Measurements from ENCODE around the gene NEURL1.
A peak's percentile ranks its signal among the peaks of the same experiment; 100 is the strongest.

The NEURL1 gene, protein sequence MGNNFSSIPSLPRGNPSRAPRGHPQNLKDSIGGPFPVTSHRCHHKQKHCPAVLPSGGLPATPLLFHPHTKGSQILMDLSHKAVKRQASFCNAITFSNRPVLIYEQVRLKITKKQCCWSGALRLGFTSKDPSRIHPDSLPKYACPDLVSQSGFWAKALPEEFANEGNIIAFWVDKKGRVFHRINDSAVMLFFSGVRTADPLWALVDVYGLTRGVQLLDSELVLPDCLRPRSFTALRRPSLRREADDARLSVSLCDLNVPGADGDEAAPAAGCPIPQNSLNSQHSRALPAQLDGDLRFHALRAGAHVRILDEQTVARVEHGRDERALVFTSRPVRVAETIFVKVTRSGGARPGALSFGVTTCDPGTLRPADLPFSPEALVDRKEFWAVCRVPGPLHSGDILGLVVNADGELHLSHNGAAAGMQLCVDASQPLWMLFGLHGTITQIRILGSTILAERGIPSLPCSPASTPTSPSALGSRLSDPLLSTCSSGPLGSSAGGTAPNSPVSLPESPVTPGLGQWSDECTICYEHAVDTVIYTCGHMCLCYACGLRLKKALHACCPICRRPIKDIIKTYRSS

DNA sequence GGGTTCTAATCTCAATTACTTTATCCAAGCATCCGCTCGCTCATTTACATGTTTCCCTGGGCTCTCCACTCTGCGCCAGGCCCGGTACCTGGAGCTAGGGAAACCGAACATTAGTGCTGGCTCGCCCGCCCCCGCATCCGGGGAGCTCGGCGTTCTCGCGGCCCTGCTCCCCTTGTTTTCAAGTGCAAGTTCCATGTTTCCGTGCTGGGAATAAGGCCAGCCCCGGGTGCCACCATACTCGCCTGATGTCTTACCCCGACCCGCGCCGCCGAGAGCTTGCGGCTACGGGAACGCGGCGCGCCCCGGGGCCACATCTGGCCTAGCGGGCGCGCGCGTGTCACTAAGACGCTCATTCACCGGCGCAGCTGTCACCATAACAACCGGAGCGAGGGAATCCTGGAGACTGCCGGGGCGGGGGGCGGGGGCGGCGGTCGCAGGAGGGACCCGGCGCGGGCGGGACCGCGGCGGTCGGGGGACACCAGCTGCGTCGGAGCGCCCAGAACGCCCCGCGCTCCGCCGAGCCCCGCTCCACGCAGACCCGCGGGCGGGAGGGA is at the start of gene NEURL1:
TSS of gene NEURL1 (plus strand) at position 344 of the 554 bp plus-strand sequence. CDS start 683 bp downstream, outside the sequence.
- in situ Hi-C loops (cut with HindIII; ENCODE audit: low pct_unique_long_range_greater_than_20kb, low sequenced_read_pairs): no loop called here
- no peak for TF ChIP-seq JUND (IDR thresholded peaks at IDR 0.05; ENCODE audit: low read depth)
- no peak for DNase-seq (ENCODE audit: low read depth in 1 of 2, low spot score in 1 of 2)

DNA sequence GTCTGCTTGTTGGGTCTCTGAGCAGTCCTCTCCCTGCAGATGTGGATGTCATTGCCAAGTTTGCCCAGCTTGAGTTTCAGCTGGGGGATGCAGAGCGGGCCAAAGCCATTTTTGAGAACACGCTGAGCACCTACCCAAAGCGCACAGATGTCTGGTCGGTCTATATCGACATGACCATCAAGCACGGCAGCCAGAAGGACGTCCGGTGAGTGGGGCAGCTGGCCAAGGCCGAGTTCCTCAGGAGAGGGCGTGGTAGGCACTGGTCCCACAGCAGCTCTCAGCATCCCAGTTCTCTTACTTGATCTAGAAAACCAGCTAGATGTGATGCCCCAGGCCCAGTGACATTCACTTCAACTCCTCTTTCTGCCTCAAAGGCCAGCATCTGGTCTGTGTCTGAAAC is 49.0 kb upstream of the NEURL1 start:
- TF ChIP-seq JUND (IDR thresholded peaks at IDR 0.05; ENCODE audit: low read depth): no peak
- in situ Hi-C loops (cut with HindIII; ENCODE audit: low pct_unique_long_range_greater_than_20kb, low sequenced_read_pairs): no loop called here
- DNase-seq (ENCODE audit: low read depth in 1 of 2, low spot score in 1 of 2): no peak

DNA sequence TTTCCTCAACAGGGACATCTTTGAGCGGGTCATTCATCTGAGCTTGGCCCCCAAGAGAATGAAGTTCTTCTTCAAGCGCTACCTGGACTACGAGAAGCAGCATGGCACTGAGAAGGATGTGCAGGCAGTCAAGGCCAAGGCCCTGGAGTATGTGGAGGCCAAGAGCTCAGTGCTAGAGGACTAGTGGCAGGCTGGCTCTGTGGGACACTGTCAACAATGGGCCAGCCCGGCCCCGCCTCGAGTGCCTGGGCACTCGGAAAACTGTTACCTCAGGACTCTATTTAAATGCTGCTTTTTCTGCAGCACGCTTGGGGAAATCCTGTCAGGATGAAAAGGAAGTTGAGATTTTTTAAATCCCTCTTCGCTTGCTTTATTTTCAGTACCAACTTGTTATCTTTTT is 48.1 kb upstream of the NEURL1 start:
- DNase-seq (ENCODE audit: low read depth in 1 of 2, low spot score in 1 of 2): no peak
- TF ChIP-seq JUND (IDR thresholded peaks at IDR 0.05; ENCODE audit: low read depth): no peak
- in situ Hi-C loops (cut with HindIII; ENCODE audit: low pct_unique_long_range_greater_than_20kb, low sequenced_read_pairs): no loop called here

DNA sequence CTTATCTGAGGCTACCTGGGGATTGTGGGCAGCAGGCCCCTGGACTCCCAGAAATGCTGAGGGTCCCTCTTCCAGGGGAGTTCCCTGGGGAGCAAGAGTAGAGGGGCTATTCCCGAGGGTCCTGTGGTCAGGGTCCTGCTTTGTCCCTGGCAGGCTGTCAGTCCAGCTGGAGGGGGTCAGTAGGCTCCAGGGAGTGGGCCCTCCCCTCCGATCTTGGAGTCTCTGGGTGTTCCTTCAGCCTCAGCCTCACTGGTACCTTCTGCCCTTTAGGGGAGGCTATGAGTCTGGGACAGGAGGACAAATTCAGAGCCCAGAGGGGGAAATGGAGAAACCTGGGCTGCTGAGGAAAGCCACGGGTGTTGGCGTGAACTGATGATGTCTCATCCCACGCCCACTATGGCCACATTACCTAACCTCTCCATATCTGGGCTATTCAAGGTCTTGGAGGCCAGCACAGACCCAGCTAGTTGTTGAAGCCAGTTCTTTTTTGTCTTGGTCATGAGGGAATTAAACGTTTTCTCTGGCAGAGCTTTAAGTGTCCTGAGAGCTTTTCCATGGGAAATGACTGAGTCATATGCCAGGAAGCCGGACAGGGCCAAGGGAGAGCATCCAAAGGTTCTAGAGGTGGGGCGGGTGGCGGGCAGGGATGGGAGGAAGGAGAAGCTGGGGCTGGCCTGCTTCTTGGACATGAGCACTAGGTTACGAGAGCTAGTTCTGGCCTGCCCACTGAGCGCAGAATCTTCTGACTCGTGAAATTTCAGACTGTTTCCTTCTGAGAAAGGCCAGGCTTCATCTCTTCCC is 47.5 kb upstream of the NEURL1 start:
- in situ Hi-C loops (cut with HindIII; ENCODE audit: low pct_unique_long_range_greater_than_20kb, low sequenced_read_pairs): no loop called here
- no peak for TF ChIP-seq JUND (IDR thresholded peaks at IDR 0.05; ENCODE audit: low read depth)

DNA sequence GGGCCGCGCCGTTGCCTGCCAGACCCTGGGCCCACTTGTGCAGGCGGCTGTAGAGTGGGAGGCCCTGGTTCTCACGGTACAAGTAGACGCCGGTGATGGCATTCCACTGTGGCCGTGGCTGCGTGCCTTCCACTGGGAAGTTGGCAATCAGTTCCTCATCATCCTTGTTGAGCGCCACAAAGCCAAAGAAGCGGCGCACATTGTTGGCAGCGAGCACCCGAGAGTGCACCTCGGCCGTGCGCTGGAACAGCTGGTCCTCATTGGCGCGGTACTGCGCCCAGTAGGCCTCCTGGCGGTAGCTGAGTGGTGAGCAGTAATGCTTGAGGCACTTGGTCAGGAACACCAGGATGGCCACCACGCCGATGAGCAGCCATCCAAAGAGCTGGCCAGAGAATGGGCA is 46.3 kb upstream of the NEURL1 start:
- no peak for DNase-seq (ENCODE audit: low read depth in 1 of 2, low spot score in 1 of 2)
- no peak for TF ChIP-seq JUND (IDR thresholded peaks at IDR 0.05; ENCODE audit: low read depth)
- in situ Hi-C loops (cut with HindIII; ENCODE audit: low pct_unique_long_range_greater_than_20kb, low sequenced_read_pairs): no loop called here

More for the DNA sequence above, 47.5 kb upstream of the NEURL1 start:
- DNase-seq (ENCODE audit: low read depth in 1 of 2, low spot score in 1 of 2): no peak

DNA sequence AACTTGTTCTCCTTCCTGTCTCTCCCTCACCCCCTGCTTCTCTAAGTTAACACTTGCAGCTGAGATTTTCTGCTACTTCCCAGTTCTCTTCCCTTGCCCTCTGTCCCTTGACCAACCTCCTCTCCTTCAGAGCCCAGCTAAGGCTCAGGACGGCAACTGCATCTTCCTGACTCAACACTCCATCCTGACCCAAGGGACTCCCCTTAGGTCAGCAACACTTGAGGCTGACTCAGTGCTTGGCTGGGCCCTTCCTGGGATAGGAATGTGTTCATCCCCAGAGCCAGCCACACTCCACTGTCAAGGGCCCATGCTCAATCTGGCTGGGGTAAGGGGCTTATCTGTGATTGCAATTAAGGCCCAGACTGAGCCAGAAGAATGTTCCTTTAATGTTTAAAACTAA is 44.8 kb upstream of the NEURL1 start:
- DNase-seq (ENCODE audit: low read depth in 1 of 2, low spot score in 1 of 2): no peak
- TF ChIP-seq JUND (IDR thresholded peaks at IDR 0.05; ENCODE audit: low read depth): no peak
- in situ Hi-C loops (cut with HindIII; ENCODE audit: low pct_unique_long_range_greater_than_20kb, low sequenced_read_pairs): no loop called here

DNA sequence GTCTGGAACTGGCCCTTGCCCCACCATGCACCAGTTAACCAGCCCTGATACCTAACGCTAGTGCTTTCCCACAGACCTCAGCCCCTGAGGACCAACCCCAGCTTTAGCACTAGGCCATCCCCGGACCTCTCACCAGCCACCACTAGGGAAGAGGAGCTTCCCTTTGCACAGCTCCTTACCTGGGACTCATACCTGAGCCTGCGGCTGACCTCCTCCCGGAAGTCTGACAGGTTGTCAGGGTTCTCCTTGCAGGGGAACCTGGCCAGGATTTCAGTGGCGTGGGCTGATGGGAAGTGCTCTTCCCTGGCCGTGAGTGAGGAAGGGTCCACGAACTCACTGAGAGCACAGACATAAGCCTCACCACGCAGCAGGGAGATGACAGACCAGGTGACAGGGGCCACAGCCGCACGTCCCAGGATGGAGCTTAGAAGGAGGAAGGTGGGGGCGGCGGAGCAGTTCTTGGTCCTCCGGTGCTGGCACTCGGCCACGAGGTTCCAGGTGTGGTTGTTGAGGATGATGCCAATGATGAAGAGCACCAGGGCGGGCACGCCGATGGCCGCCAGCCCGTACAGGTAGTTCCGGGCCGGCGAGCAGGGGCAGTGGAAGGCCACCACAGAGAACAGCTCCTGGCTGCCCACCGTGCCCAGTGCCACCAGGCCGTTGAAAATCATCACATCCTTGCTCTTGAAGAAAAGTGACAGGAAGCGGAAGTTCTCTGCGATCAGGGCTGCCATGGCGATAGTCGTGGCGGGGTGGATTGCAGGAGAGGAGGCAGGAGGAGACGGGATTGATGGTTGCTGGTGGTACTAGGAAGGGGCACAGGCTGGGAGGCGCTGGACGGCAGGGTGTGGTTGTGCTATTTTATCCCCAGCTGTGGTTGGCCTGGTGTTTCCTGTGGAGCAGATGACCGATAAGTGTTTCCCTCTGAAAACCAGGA is 44.0 kb upstream of the NEURL1 start:
- no peak for DNase-seq (ENCODE audit: low read depth in 1 of 2, low spot score in 1 of 2)
- TF ChIP-seq JUND (IDR thresholded peaks at IDR 0.05; ENCODE audit: low read depth): no peak
- in situ Hi-C loops (cut with HindIII; ENCODE audit: low pct_unique_long_range_greater_than_20kb, low sequenced_read_pairs): no loop called here

DNA sequence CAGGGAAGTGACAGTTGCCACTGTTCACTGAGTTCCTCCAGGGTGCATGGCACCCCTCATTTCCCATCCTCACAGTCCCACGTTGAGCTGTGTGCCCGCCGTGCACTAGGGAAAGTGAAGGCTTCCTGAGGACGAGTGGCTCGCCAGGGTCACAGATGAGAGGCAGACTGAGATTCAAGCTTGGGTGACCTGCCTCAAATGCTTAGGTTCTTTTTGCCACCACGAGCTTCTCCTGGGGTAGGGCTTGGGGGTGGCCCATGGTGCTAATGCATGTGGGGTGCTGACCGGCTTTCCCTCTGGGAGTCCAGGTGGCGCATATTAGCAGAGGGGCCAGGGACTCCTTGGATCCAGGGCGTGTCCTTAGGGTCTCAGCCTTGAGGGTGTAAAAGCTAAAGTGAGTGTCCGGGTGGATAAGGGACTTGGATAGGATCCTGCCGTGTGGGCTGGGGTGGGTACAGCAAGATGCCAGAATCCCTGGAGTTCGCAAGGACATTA is 43.3 kb upstream of the NEURL1 start:
- in situ Hi-C loops (cut with HindIII; ENCODE audit: low pct_unique_long_range_greater_than_20kb, low sequenced_read_pairs): no loop called here
- no peak for DNase-seq (ENCODE audit: low read depth in 1 of 2, low spot score in 1 of 2)
- no peak for TF ChIP-seq JUND (IDR thresholded peaks at IDR 0.05; ENCODE audit: low read depth)

DNA sequence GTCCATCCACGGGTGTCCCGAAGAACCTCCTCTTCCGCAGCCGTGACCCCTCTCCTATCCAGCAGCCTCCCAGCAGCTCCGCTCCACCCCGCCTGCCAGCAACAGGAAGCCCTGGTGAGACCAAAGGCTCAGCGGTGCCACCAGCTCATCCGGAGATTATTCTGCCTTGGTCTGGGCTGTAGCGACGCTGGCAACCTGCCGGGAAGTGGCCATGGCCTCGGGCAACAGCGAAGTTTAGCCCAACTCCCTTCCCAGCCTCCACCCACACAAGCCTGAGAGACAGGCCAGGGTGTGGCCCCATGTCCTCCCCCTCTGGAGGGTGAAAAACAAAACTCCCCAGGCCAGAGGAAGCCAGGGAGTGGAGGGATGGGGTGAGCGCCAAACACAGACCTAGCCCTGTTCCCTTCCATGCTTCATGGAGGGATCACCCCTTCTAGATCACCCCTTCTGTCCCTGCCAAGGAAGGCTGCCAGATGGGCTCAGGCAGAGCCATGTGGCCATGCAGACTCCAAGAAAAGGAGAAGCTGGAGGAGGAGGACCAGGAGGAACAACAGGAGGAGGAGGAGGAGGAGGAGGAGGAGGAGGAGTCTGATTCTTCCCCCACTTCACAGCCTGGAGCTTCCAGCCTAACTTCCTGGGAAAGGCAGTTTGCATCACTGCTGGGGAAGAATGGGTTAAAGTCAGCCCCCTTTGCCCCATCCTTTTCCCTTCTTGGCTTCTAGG is 42.3 kb upstream of the NEURL1 start:
- in situ Hi-C loops (cut with HindIII; ENCODE audit: low pct_unique_long_range_greater_than_20kb, low sequenced_read_pairs): no loop called here
- TF ChIP-seq JUND (IDR thresholded peaks at IDR 0.05; ENCODE audit: low read depth): no peak
- peak; percentile 25 to 33 for DNase-seq (ENCODE audit: low read depth in 1 of 2, low spot score in 1 of 2)

DNA sequence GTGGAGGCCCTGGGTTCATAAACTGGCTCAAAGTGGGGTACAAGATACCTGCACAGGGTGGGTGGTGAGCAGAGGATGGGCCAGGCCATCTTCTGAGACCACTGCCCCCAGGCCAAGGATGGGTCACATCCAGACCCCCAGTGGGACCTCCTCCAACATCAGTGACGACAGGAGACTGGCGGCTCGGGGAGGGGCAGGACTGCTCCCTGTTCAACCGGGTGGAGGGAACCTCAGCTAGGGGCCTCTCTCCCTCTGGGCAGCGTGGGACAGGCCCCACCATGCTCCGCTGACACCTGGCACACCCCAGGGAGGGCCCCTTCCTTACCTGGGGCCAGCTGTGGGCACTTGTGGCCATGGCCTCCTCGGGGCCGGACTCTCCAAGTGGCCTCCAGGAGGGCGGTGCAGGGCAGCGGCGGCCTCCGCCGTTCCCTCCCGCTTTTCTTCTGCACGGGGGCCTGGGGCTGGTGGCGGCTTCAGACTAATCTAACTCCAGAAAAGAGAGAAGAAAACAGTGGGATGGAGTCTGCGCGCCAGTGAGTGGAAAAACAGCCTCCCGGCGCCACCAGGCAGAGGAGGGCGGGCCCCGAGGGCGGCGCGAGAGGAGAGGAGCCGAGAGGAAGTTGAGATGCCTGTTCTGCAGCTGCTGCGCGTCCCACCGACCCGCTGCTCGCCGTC is 41.5 kb upstream of the NEURL1 start, which contains the start of gene CALHM2:
TSS of gene CALHM2 (minus strand) at position 540 of the 675 bp plus-strand sequence. CDS start 2,429 bp downstream, outside the sequence.
- no peak for DNase-seq (ENCODE audit: low read depth in 1 of 2, low spot score in 1 of 2)
- TF ChIP-seq JUND (IDR thresholded peaks at IDR 0.05; ENCODE audit: low read depth): no peak
- in situ Hi-C loops (cut with HindIII; ENCODE audit: low pct_unique_long_range_greater_than_20kb, low sequenced_read_pairs): no loop called here
